Measurements from ENCODE around the gene CASTOR1.

GRCh38 chr22:30305906-30306626 lies 16.8 kb upstream of the CASTOR1 start:
- TF ChIP-seq POLR2A (IDR thresholded peaks at IDR 0.05): no peak
- TF ChIP-seq POLR2AphosphoS5 (IDR thresholded peaks at IDR 0.05): no peak
